Bronchial epithelial cell (primary cell): ENCODE data around the gene ACAD11. TPM values are rescaled to one million over a fixed set of nuclear protein-coding genes. Genes with fewer than 3 reads are reported as not detected.

Experiments
- DNase-seq: peaks from one replicate; pipeline ENCODE4 v3.0.0-alpha.2; 2010; ENCODE audit warnings: low read depth
- FAIRE-seq: peaks from 2 replicates; lab custom pipeline; 2011; peaks lifted over from hg19 to GRCh38; lab: Jason Lieb, UNC
- H3K27me3 ChIP-seq: 2 replicates; pipeline ENCODE4 v1.5.1; 2011; ENCODE audit warnings: low read length; ENCODE audit not compliant: control insufficient read depth, insufficient read depth
- H3K36me3 ChIP-seq: 2 replicates; pipeline ENCODE4 v1.5.1; 2011; ENCODE audit warnings: low read length; ENCODE audit not compliant: control insufficient read depth, insufficient read depth
- H3K4me3 ChIP-seq: 2 replicates; pipeline ENCODE4 v1.5.1; 2011; ENCODE audit warnings: mild to moderate bottlenecking, low read depth, low read length, control low read depth
- CTCF ChIP-seq: IDR thresholded peaks from 2 replicates; pipeline ENCODE4 v1.5.1; 2011; ENCODE audit warnings: mild to moderate bottlenecking, moderate library complexity, low read length, control low read depth, inconsistent platforms; ENCODE audit not compliant: insufficient read depth, severe bottlenecking
- total RNA-seq: library from RNA; depleted of rRNA; stranded (reverse); fragments of >200 nt; gene quantifications from 2 replicates; pipeline ENCODE4 v1.2.1, GENCODE V29; 2014

The ACAD11 gene
- total RNA-seq, 1 donor from 2014 or later, result 27.4 TPM

GRCh38 chr3:132509096-132509495 is 150.5 kb downstream of the ACAD11 start:
- TF ChIP-seq CTCF, result no peak
- Histone ChIP-seq H3K36me3 (peaks cover 5% of the 10 kb centered on the region), H3K4me3 (no peak overlapping the region), H3K27me3 (no peaks in the 10 kb centered on the region)
- no peak for FAIRE-seq
- DNase-seq, result no peak

Other genes starting within 250 kb of the ACAD11 start
- 34.2 and 37.8 TPM in 2 replicates for gene DNAJC13, start 242.3 kb downstream of the ACAD11 start, total RNA-seq
- under 0.01 TPM in 2 replicates for gene ACKR4, start 62.5 kb downstream of the ACAD11 start, total RNA-seq
- 29.3 and 30.3 TPM in 2 replicates for gene UBA5, start 520 bp upstream of the ACAD11 start, total RNA-seq
- gene NPHP3, start 62.6 kb upstream of the ACAD11 start, total RNA-seq, result 10.1 and 11.3 TPM in 2 replicates